Measurements from ENCODE around the gene SCN8A.

DNA sequence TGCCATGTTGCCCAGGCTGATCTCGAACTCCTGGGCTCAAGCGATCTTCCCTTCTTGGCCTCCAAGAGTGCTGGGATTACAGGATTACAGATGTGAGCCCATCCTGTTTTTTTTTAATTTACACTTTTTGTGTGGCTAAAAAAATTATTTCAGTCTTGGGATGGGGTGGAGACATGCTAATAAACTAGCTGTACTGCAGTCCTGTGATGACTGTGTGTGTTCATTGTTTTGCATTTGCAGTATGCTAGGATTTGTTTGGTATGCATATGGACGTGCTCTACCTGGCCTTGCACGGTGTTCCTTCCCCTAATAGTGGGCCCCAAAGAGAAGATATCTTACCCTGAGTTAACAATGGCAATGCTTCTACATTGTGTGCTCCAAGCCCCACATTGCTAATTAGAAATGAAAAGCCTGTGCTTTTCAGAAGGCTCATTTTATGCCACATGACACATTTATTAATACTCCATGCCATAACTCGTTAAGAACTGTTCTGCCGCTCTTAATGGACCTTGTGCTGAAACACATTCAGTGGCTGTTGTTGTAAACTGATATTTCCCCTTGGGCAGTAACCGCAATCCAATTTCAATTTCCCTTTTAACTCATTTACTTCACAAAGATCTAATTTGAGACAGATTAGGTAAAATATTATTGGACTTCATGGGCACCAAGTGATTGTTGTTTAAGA lies 86.4 kb downstream of the SCN8A start:
- TF ChIP-seq, protein P1, sequence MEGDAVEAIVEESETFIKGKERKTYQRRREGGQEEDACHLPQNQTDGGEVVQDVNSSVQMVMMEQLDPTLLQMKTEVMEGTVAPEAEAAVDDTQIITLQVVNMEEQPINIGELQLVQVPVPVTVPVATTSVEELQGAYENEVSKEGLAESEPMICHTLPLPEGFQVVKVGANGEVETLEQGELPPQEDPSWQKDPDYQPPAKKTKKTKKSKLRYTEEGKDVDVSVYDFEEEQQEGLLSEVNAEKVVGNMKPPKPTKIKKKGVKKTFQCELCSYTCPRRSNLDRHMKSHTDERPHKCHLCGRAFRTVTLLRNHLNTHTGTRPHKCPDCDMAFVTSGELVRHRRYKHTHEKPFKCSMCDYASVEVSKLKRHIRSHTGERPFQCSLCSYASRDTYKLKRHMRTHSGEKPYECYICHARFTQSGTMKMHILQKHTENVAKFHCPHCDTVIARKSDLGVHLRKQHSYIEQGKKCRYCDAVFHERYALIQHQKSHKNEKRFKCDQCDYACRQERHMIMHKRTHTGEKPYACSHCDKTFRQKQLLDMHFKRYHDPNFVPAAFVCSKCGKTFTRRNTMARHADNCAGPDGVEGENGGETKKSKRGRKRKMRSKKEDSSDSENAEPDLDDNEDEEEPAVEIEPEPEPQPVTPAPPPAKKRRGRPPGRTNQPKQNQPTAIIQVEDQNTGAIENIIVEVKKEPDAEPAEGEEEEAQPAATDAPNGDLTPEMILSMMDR (IDR thresholded peaks at IDR 0.05) = no peak
- TF ChIP-seq POLR2AphosphoS5 (IDR thresholded peaks at IDR 0.05) (no peak), POLR2A (IDR thresholded peaks at IDR 0.05) (no peak)
